Vagina (tissue), 2 donors: Measurements from ENCODE around the gene CD5L.

Experiments used
- CTCF ChIP-seq, 3 experiments: fragments of 450-650 bp in 2 of 3; fragments of 200-600 bp in 1 of 3; sonication (generic) in 1 of 3; IDR thresholded peaks; one replicate each; pipeline ENCODE4 v1.5.1; 2017 to 2019; ENCODE audit warnings: antibody characterized with exemption in 3 of 3, mild to moderate bottlenecking in 2 of 3, moderate library complexity in 2 of 3
- POLR2AphosphoS5 ChIP-seq, 2 donors: sonication (generic); formaldehyde crosslinking; IDR thresholded peaks; one replicate each; pipeline ENCODE4 v1.9.0; 2017; ENCODE audit warnings: antibody characterized with exemption in 2 of 2, mild to moderate bottlenecking in 2 of 2, low read depth in 1 of 2; ENCODE audit not compliant: insufficient read depth in 1 of 2

- TF ChIP-seq CTCF (IDR thresholded peaks at IDR 0.05) (no peak), POLR2AphosphoS5 (IDR thresholded peaks at IDR 0.05; ENCODE audit: insufficient read depth in 1 of 2, low read depth in 1 of 2) (no peak)
Observed at GRCh38 chr1:157819896-157820295, 21.7 kb downstream of the CD5L start, which contains the start of gene FCRL1.
